ENCODE measurements around the gene SLC5A3.

SLC5A3 gene

DNA sequence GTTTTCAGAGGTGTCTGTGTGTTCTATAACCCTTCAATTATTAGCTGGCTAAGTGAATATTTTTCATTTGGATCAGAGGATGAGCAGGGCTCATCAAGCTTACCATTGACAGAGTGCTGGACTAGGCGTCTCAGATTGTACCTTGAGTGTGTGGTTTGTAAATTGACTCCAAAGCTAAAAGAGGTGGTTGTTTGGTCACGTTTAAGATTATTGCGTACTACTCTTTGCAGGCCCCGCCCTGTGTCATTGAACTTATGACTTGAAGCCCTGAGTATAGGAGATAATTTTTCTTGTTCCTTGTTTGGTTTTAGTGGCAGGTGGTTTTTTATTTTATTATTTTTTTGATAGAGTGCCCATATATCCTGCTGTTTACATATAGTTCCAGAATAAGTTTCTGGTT, 17.7 kb downstream of the SLC5A3 start:
- no peak overlapping the region for H3K9ac ChIP-seq (ENCODE audit: low read length)
- no peak overlapping the region for H3K4me2 ChIP-seq (ENCODE audit: low read depth, low read length, poor library complexity, severe bottlenecking)
- H3K36me3 ChIP-seq (ENCODE audit: low read length) = no peaks in the 10 kb centered on the region
- TF ChIP-seq, protein P1, sequence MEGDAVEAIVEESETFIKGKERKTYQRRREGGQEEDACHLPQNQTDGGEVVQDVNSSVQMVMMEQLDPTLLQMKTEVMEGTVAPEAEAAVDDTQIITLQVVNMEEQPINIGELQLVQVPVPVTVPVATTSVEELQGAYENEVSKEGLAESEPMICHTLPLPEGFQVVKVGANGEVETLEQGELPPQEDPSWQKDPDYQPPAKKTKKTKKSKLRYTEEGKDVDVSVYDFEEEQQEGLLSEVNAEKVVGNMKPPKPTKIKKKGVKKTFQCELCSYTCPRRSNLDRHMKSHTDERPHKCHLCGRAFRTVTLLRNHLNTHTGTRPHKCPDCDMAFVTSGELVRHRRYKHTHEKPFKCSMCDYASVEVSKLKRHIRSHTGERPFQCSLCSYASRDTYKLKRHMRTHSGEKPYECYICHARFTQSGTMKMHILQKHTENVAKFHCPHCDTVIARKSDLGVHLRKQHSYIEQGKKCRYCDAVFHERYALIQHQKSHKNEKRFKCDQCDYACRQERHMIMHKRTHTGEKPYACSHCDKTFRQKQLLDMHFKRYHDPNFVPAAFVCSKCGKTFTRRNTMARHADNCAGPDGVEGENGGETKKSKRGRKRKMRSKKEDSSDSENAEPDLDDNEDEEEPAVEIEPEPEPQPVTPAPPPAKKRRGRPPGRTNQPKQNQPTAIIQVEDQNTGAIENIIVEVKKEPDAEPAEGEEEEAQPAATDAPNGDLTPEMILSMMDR (IDR thresholded peaks at IDR 0.05; ENCODE audit: insufficient read depth, low read length, poor library complexity, severe bottlenecking) = no peak
- TF ChIP-seq EZH2phosphoT487 (conservative IDR thresholded peaks at IDR 0.05; ENCODE audit: low read length) = no peak
- H2AFZ ChIP-seq (ENCODE audit: low read depth, low read length, severe bottlenecking) = no peak overlapping the region
- H4K20me1 ChIP-seq (ENCODE audit: low read depth, low read length) = 0 out of 2 replicates have a peak, but pooled peaks cover 3% of the 10 kb centered on the region
- peaks cover 88% of the 10 kb centered on the region for H3K79me2 ChIP-seq (ENCODE audit: insufficient read depth, low read length)
- H3K27me3 ChIP-seq (ENCODE audit: low read length) = no peaks in the 10 kb centered on the region
- H3F3A ChIP-seq (ENCODE audit: insufficient read depth) = no peaks in the 10 kb centered on the region
- no peaks in the 10 kb centered on the region for H3K9me2 ChIP-seq (replicated peaks; ENCODE audit: insufficient read depth, low read length)
- no peaks in the 10 kb centered on the region for H3K9me3 ChIP-seq (ENCODE audit: insufficient read depth, low read length)
- H3K4me3 ChIP-seq (ENCODE audit: insufficient read depth, low read length, poor library complexity, severe bottlenecking) = no peak overlapping the region
- H3K27ac ChIP-seq (ENCODE audit: low read depth, low read length) = no peak overlapping the region

DNA sequence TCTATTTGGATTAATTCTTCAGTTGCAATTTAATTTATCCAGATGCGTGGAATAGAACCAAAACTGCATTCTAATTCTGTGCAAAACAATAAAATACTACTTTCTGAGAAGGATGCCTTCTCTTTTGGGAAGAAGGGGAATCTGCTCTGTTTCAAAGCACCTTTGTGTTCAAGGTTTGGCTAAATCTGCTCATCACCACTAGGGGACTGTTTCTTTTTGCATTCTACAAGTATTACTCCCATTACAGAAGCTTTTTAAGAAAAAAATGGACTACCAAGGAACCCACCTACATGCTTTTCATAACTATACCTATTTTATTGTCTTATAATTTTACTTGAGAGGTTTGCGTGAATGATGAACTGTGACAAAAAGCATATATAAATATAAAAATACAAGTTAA, 18.2 kb downstream of the SLC5A3 start:
- H3K9me2 ChIP-seq (replicated peaks; ENCODE audit: insufficient read depth, low read length) = no peaks in the 10 kb centered on the region
- no peak overlapping the region for H3K4me2 ChIP-seq (ENCODE audit: low read depth, low read length, poor library complexity, severe bottlenecking)
- H3K4me3 ChIP-seq (ENCODE audit: insufficient read depth, low read length, poor library complexity, severe bottlenecking) = no peak overlapping the region
- H3K9ac ChIP-seq (ENCODE audit: low read length) = no peak overlapping the region
- TF ChIP-seq, protein P1 (IDR thresholded peaks at IDR 0.05; ENCODE audit: insufficient read depth, low read length, poor library complexity, severe bottlenecking) = peak; percentile 11
- TF ChIP-seq EZH2phosphoT487 (conservative IDR thresholded peaks at IDR 0.05; ENCODE audit: low read length) = no peak
- 0 out of 2 replicates have a peak, but pooled peaks cover 3% of the 10 kb centered on the region for H4K20me1 ChIP-seq (ENCODE audit: low read depth, low read length)
- no peaks in the 10 kb centered on the region for H3F3A ChIP-seq (ENCODE audit: insufficient read depth)
- peaks cover 88% of the 10 kb centered on the region for H3K79me2 ChIP-seq (ENCODE audit: insufficient read depth, low read length)
- H3K27me3 ChIP-seq (ENCODE audit: low read length) = no peaks in the 10 kb centered on the region
- H3K9me3 ChIP-seq (ENCODE audit: insufficient read depth, low read length) = no peaks in the 10 kb centered on the region
- no peak overlapping the region for H3K27ac ChIP-seq (ENCODE audit: low read depth, low read length)
- H3K36me3 ChIP-seq (ENCODE audit: low read length) = no peaks in the 10 kb centered on the region
- H2AFZ ChIP-seq (ENCODE audit: low read depth, low read length, severe bottlenecking) = no peak overlapping the region

DNA sequence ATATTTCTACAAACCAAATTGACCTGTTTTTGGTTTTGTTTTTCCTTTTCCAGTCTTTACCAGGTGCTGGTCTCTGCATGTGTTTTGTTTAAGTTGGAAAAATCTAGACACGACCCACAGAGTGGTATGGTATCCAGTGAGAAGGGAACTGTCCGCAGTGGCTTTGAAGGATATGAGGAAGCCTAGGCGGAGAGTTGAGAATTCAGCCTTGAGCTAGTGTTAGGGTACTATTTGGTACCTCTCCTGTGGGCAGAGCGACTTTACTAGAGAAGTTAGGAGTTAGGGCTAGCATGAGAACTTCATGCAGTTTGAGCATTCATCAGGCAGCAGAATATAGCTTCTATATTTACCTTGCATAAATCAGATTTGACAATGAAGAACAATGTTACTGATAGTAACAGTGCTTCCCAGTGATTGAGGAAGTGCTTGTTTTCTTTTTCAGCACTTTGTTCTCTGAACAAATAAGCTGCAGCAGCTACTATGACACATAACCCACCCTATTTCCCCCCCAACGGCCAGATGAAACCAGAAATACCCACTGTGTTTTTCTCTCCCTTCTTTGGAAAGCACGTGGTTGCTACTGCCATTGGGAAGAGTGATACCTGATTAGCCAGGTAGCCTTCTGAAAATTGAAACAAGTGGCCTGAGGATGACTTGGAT, 19.0 kb downstream of the SLC5A3 start:
- H3K27ac ChIP-seq (ENCODE audit: low read depth, low read length) = no peak overlapping the region
- no peaks in the 10 kb centered on the region for H3K9me3 ChIP-seq (ENCODE audit: insufficient read depth, low read length)
- no peak for TF ChIP-seq EZH2phosphoT487 (conservative IDR thresholded peaks at IDR 0.05; ENCODE audit: low read length)
- TF ChIP-seq, protein P1 (IDR thresholded peaks at IDR 0.05; ENCODE audit: insufficient read depth, low read length, poor library complexity, severe bottlenecking) = no peak
- no peak overlapping the region for H3K9ac ChIP-seq (ENCODE audit: low read length)
- no peaks in the 10 kb centered on the region for H3K36me3 ChIP-seq (ENCODE audit: low read length)
- peaks cover 88% of the 10 kb centered on the region for H3K79me2 ChIP-seq (ENCODE audit: insufficient read depth, low read length)
- 0 out of 2 replicates have a peak, but pooled peaks cover 3% of the 10 kb centered on the region for H4K20me1 ChIP-seq (ENCODE audit: low read depth, low read length)
- no peak overlapping the region for H3K4me2 ChIP-seq (ENCODE audit: low read depth, low read length, poor library complexity, severe bottlenecking)
- no peak overlapping the region for H3K4me3 ChIP-seq (ENCODE audit: insufficient read depth, low read length, poor library complexity, severe bottlenecking)
- H3F3A ChIP-seq (ENCODE audit: insufficient read depth) = no peaks in the 10 kb centered on the region
- H3K9me2 ChIP-seq (replicated peaks; ENCODE audit: insufficient read depth, low read length) = no peaks in the 10 kb centered on the region
- H2AFZ ChIP-seq (ENCODE audit: low read depth, low read length, severe bottlenecking) = no peak overlapping the region
- H3K27me3 ChIP-seq (ENCODE audit: low read length) = no peaks in the 10 kb centered on the region

All from SU-DHL-6 (cell line).